Upper lobe of right lung (tissue), 1 donor: ENCODE data around the gene C16orf74. TPM values are rescaled to one million over a fixed set of nuclear protein-coding genes. Genes with fewer than 3 reads are reported as not detected.

ENCODE experiments used
- ATAC-seq: fragments of 200-7000 bp; cut with Tn5 transposase; one replicate; pipeline ENCODE4 v1.9.1; 2020; ENCODE audit warnings: mild to moderate bottlenecking, moderate library complexity
- DNase-seq: peaks from one replicate; pipeline ENCODE4 v3.0.0-alpha.2; 2020
- H3K27ac ChIP-seq: fragments of 200-600 bp; one replicate; pipeline ENCODE4 v1.8.0; 2022
- H3K27me3 ChIP-seq: fragments of 200-600 bp; one replicate; pipeline ENCODE4 v1.8.0; 2022; ENCODE audit warnings: mild to moderate bottlenecking
- H3K36me3 ChIP-seq: fragments of 200-600 bp; one replicate; pipeline ENCODE4 v1.8.0; 2022
- H3K4me1 ChIP-seq: fragments of 200-600 bp; one replicate; pipeline ENCODE4 v1.8.0; 2022
- H3K4me3 ChIP-seq: fragments of 200-600 bp; one replicate; pipeline ENCODE4 v1.8.0; 2022; ENCODE audit warnings: mild to moderate bottlenecking
- H3K9me3 ChIP-seq: fragments of 200-600 bp; one replicate; pipeline ENCODE4 v1.8.0; 2022
- intact Hi-C: fragments of 100-400 bp; cut with DNase I; formaldehyde crosslinking; loops from one replicate; pipeline ENCODE4 v1.11.0; 2022
- total RNA-seq: library from RNA; stranded (reverse); fragmentation: NEBNext Ultra II Directional; extraction: Animal tissue kit (Norgen Biotek cat#: 25700); gene quantifications from one replicate; pipeline ENCODE4 v1.2.1, GENCODE V29; 2021
- TF ChIP-seq, protein P1 (sequence below): fragments of 200-600 bp; IDR thresholded peaks from one replicate; pipeline ENCODE4 v1.8.0; 2022; ENCODE audit warnings: antibody characterized with exemption
- donor health status: DM: no; HTN: yes; CAD: no; lungs with severe emphysema.

C16orf74 gene
- total RNA-seq, 1 donor from 2014 or later: 2.7 TPM

DNA sequence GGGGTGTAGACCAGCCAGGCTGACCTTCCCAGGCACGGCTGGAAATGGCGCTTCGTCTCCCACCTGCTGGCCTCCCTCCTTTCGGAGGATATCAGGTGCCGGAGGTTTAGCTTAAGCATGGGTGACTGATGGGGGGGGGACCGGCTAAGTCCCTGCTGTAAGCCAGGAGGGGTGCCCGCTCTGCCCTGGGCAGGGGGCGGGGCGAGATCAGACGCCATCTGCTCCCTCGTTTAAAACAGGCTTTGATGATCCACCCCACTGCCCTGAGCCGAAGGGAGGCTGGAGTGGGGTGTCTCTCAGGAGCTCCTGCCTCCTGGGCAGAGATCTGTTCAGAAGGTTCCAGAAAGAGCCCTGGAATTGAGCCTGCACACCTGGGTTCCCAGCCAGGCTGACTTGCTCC is 26.0 kb downstream of the C16orf74 start:
- H3K9me3 ChIP-seq: no peaks in the 10 kb centered on the region
- H3K4me1 ChIP-seq: no peaks in the 10 kb centered on the region
- H3K27me3 ChIP-seq: no peaks in the 10 kb centered on the region
- DNase-seq: no peak
- intact Hi-C loops: no loop called here
- no peak overlapping the region for H3K4me3 ChIP-seq
- no peak for ATAC-seq
- H3K36me3 ChIP-seq: no peaks in the 10 kb centered on the region
- TF ChIP-seq, protein P1, sequence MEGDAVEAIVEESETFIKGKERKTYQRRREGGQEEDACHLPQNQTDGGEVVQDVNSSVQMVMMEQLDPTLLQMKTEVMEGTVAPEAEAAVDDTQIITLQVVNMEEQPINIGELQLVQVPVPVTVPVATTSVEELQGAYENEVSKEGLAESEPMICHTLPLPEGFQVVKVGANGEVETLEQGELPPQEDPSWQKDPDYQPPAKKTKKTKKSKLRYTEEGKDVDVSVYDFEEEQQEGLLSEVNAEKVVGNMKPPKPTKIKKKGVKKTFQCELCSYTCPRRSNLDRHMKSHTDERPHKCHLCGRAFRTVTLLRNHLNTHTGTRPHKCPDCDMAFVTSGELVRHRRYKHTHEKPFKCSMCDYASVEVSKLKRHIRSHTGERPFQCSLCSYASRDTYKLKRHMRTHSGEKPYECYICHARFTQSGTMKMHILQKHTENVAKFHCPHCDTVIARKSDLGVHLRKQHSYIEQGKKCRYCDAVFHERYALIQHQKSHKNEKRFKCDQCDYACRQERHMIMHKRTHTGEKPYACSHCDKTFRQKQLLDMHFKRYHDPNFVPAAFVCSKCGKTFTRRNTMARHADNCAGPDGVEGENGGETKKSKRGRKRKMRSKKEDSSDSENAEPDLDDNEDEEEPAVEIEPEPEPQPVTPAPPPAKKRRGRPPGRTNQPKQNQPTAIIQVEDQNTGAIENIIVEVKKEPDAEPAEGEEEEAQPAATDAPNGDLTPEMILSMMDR: no peak
- H3K27ac ChIP-seq: no peak overlapping the region

- no peaks in the 10 kb centered on the region for H3K27me3 ChIP-seq
- DNase-seq: no peak
- H3K4me1 ChIP-seq: no peaks in the 10 kb centered on the region
- H3K36me3 ChIP-seq: no peaks in the 10 kb centered on the region
- TF ChIP-seq, protein P1: no peak
- no peaks in the 10 kb centered on the region for H3K9me3 ChIP-seq
- H3K4me3 ChIP-seq: no peak overlapping the region
- H3K27ac ChIP-seq: no peak overlapping the region
- no peak for ATAC-seq
- intact Hi-C loops: no loop called here
Observed at GRCh38 chr16:85724126-85724879, 26.6 kb downstream of the C16orf74 start.

DNA sequence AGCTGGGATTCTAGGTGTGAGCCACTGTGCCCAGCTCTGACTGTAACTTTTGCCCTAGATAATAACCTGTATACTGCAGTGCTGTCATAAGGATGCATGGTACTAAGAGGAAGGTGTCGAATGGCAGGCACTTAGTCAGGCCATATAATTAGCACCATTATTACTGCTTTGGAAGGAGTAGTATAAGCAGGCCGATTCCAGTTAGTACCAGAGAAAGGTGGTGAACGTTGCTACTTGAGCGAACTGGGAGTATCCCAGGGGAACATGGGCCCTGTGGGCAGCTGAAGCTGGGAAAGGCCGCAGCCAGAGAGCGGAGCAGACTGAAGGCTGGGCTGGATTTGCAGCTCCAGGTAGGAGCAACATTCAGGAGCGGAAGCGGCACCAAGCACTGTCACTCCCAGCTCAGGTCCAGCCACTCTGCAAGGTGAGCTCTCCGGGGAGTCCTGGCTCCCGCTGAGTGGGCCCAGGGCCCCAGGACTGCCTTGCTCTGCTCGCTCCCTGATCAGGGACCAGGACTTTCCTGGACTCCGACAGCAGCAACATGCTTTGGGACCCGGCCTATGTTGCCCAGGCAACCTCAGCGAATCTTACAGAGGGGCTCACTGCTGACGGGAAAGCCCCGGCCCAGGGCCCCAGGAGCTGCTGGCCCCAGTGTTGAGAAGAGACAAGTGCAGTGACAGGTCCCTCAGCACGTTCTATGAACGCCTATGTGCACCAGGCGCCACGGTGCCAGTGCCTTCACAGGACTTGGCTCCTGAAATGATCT is 28.6 kb downstream of the C16orf74 start:
- Histone ChIP-seq H3K27me3 (no peaks in the 10 kb centered on the region), H3K9me3 (no peaks in the 10 kb centered on the region), H3K36me3 (no peaks in the 10 kb centered on the region), H3K27ac (no peak overlapping the region), H3K4me3 (no peak overlapping the region), H3K4me1 (no peaks in the 10 kb centered on the region)
- ATAC-seq (no peak), DNase-seq (no peak)
- intact Hi-C loops: no loop called here
- TF ChIP-seq, protein P1: no peak

GRCh38 chr16:85720302-85720637 is 30.6 kb downstream of the C16orf74 start:
- Histone ChIP-seq H3K36me3 (no peaks in the 10 kb centered on the region), H3K27ac (no peak overlapping the region), H3K9me3 (no peaks in the 10 kb centered on the region), H3K4me1 (peaks cover 3% of the 10 kb centered on the region), H3K27me3 (no peaks in the 10 kb centered on the region), H3K4me3 (no peak overlapping the region)
- DNase-seq (no peak), ATAC-seq (peak; percentile 53)
- TF ChIP-seq, protein P1: no peak
- intact Hi-C loops: no loop called here

GRCh38 chr16:85719605-85720301 is 31.1 kb downstream of the C16orf74 start:
- no peak overlapping the region for H3K4me3 ChIP-seq
- H3K27me3 ChIP-seq: no peaks in the 10 kb centered on the region
- intact Hi-C loops: no loop called here
- H3K27ac ChIP-seq: no peak overlapping the region
- H3K4me1 ChIP-seq: peaks cover 3% of the 10 kb centered on the region
- H3K9me3 ChIP-seq: no peaks in the 10 kb centered on the region
- ATAC-seq (no peak), DNase-seq (no peak)
- TF ChIP-seq, protein P1: no peak
- H3K36me3 ChIP-seq: no peaks in the 10 kb centered on the region
